Lung (tissue), 12 donors: ENCODE measurements around the gene GABRB1. TPM values are rescaled to one million over a fixed set of nuclear protein-coding genes. Genes with fewer than 3 reads are reported as not detected.

ENCODE experiments used
- ATAC-seq: fragments of 200-7000 bp; cut with Tn5 transposase; one replicate; pipeline ENCODE4 v1.9.1; 2020; ENCODE audit warnings: moderate number of reproducible peaks; ENCODE audit not compliant: insufficient read depth, low FRiP score
- DNase-seq, 3 donors: peaks; one replicate each; pipeline ENCODE4 v3.0.0-alpha.2; 2013 to 2017
- H3K27ac ChIP-seq, 2 donors: one replicate each; pipeline ENCODE4 v1.5.1; 2013; ENCODE audit warnings: mild to moderate bottlenecking in 2 of 2, moderate library complexity in 2 of 2, control low read depth in 1 of 2, inconsistent platforms in 1 of 2, low read depth in 1 of 2, low read length in 1 of 2
- H3K27me3 ChIP-seq, 3 donors: one replicate each; pipeline ENCODE4 v1.5.1; 2013; ENCODE audit warnings: low read length in 2 of 3; ENCODE audit not compliant: control insufficient read depth in 3 of 3, insufficient read depth in 3 of 3
- H3K36me3 ChIP-seq, 4 donors: one replicate each; pipeline ENCODE4 v1.5.1; 2013; ENCODE audit warnings: low read length in 4 of 4, mild to moderate bottlenecking in 1 of 4, moderate library complexity in 1 of 4; ENCODE audit not compliant: control insufficient read depth in 4 of 4, insufficient read depth in 4 of 4
- H3K4me1 ChIP-seq, 5 donors: one replicate each; pipeline ENCODE4 v1.5.1; 2013; ENCODE audit warnings: low read length in 5 of 5, mild to moderate bottlenecking in 2 of 5, moderate library complexity in 1 of 5; ENCODE audit not compliant: control insufficient read depth in 5 of 5, insufficient read depth in 5 of 5
- H3K4me3 ChIP-seq: one replicate; pipeline ENCODE4 v1.5.1; 2013; ENCODE audit warnings: mild to moderate bottlenecking, control low read depth, moderate library complexity
- H3K9ac ChIP-seq, 2 donors: one replicate each; pipeline ENCODE4 v1.5.1; 2013; ENCODE audit warnings: low read length in 2 of 2, control low read depth in 1 of 2; ENCODE audit not compliant: insufficient read depth in 1 of 2
- H3K9me3 ChIP-seq, 4 donors: one replicate each; pipeline ENCODE4 v1.5.1; 2013; ENCODE audit warnings: low read length in 3 of 4, mild to moderate bottlenecking in 1 of 4, moderate library complexity in 1 of 4; ENCODE audit not compliant: control insufficient read depth in 4 of 4, insufficient read depth in 3 of 4
- WGBS, 2 donors: extraction: QIAGEN DNeasy Blood & Tissue Kit; methylation state at CpG; one replicate each; pipeline ENCODE4 v1.1.7; 2013; 5-methylcytosine and 5-hydroxymethylcytosine counted together
- polyA plus RNA-seq, 2 donors: library from polyadenylated mRNA; stranded (reverse); fragments of 200-250 nt; gene quantifications; one replicate each; pipeline ENCODE4 v1.2.1, GENCODE V29; 2013
- total RNA-seq, 2 donors: library from RNA; depleted of rRNA in 1 of 2; stranded (reverse); fragments of >200 nt in 1 of 2; gene quantifications; one replicate each; pipeline ENCODE4 v1.2.1, GENCODE V29; 2014 to 2021
- TF ChIP-seq, protein P1 (sequence below): IDR thresholded peaks from 2 replicates; pipeline ENCODE4 v1.5.1; 2012; ENCODE audit warnings: mild to moderate bottlenecking; ENCODE audit errors: control extremely low read depth, extremely low read depth
- donor health status: control.
- donor health status: control.
- donor health status: Bipolar disorder and iron deficiency.
- donor health status: healthy.
- donor health status: DM: yes; HTN: yes; CAD: no.

The GABRB1 gene
- total and polyA plus RNA-seq, 4 donors = 0.34 TPM; not detected in 3

DNA sequence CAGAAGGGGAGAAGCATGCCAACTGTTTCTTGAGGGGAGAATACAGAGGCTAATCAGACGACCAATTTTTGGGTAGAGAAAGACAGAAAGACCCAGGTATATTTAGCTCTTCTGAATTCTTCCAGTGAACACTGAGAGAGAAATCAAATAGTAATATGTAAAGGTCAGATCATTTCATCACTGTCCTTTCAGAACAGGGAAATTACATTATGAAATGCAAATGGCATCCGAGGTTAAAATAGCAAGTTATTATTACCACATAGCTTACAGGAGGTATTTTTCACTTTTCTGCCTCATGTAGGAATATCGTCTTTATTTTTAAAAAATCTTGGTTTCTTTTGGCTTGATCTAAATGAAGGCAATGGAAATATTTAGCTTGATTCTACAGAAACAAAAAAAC is 18.0 kb downstream of the GABRB1 start:
- 63 to 71% methylated on average over 3 of the region's 3 CpGs for WGBS, 2 donors
- H3K9me3 ChIP-seq = no peaks in the 10 kb centered on the region
- no peaks in the 10 kb centered on the region for H3K4me1 ChIP-seq
- no peak for DNase-seq
- no peak for ATAC-seq
- no peak overlapping the region for H3K4me3 ChIP-seq
- TF ChIP-seq, protein P1, sequence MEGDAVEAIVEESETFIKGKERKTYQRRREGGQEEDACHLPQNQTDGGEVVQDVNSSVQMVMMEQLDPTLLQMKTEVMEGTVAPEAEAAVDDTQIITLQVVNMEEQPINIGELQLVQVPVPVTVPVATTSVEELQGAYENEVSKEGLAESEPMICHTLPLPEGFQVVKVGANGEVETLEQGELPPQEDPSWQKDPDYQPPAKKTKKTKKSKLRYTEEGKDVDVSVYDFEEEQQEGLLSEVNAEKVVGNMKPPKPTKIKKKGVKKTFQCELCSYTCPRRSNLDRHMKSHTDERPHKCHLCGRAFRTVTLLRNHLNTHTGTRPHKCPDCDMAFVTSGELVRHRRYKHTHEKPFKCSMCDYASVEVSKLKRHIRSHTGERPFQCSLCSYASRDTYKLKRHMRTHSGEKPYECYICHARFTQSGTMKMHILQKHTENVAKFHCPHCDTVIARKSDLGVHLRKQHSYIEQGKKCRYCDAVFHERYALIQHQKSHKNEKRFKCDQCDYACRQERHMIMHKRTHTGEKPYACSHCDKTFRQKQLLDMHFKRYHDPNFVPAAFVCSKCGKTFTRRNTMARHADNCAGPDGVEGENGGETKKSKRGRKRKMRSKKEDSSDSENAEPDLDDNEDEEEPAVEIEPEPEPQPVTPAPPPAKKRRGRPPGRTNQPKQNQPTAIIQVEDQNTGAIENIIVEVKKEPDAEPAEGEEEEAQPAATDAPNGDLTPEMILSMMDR = no peak
- no peaks in the 10 kb centered on the region for H3K27me3 ChIP-seq
- no peak overlapping the region for H3K27ac ChIP-seq
- H3K9ac ChIP-seq = no peak overlapping the region
- no peaks in the 10 kb centered on the region for H3K36me3 ChIP-seq

DNA sequence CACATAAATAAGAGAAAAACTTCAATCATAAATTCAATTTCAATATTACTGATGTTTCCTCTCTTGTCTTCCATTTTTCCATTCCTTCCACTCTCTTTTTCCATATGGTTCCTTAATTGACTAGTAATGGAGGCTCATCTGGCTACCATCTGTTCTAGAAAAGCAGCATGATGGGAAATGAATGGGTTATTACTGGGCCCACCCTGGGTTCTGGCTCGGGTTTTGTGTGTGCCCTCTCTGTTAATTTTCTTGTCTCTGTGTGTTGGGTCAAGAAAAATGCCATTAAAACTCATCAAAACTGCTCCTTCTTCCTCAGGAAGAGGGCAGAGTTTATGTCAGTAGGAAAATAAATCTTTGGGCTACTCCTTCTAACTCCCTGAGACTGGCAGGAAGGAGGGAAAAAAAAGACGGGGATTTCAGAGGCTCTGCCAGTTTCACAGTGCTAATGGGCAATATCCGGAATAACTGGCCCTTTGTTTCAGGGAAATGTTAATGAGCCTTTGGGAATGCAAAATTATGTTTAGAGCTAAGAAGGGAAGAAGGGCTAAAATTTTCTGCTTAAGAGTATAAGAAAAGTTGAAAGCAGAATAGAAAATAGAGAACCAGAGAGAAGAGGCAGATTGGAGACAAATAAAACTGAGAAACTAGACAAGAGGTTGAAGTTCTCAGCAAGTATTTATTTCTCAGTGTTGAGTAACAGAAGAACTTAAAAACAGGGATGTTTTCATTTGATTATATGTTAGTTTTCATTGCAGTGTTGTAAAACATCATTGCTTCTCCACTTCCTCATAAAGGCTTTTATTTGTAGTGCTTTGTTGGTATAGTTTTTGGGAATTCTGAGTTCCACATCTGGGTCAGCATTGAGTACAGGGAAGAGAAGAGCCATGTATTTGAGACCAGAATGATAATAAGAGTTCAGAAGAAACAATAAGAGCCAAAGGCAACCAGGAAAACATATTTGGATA is 19.7 kb downstream of the GABRB1 start:
- TF ChIP-seq, protein P1 = no peak
- Histone ChIP-seq H3K9ac (no peak overlapping the region), H3K9me3 (no peaks in the 10 kb centered on the region), H3K27ac (no peak overlapping the region), H3K4me3 (no peak overlapping the region), H3K4me1 (no peaks in the 10 kb centered on the region), H3K36me3 (no peaks in the 10 kb centered on the region), H3K27me3 (no peaks in the 10 kb centered on the region)
- WGBS, 2 donors = 30 to 40% methylated on average over 3 of the region's 3 CpGs
- no peak for DNase-seq
- no peak for ATAC-seq

DNA sequence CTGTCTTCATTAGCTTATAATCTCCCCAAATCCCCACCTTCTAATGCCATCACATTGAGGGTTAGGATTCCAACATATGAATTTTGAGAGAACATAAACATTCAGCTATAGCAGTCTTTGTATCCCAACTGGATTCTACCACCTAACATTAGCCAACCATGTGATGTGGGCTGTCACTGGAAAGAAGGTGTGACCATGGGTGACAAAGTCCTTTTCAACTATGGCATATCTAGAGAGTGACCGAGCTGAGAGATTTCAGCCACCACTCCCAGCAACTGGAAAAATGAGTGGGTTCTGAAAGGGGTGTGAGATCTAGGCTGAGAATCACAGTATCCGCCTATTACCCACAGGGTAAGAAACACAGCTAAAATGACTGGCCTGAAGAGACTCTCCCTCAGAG is 22.1 kb downstream of the GABRB1 start:
- Histone ChIP-seq H3K36me3 (no peaks in the 10 kb centered on the region), H3K9me3 (no peaks in the 10 kb centered on the region), H3K9ac (no peak overlapping the region), H3K27ac (no peak overlapping the region), H3K4me3 (no peak overlapping the region), H3K27me3 (no peaks in the 10 kb centered on the region), H3K4me1 (peaks cover 0 to 2% (median 0%) of the 10 kb centered on the region in 5 donors)
- WGBS, 2 donors = 92 to 93% methylated on average over 2 of the region's 2 CpGs
- no peak for DNase-seq
- TF ChIP-seq, protein P1 = no peak
- no peak for ATAC-seq
